PFSK-1 (cell line): ENCODE results near the gene ENO4.

ENCODE experiments used
- FOXP2 ChIP-seq: optimal IDR thresholded peaks from 2 replicates; pipeline ENCODE3; 2011; ENCODE audit warnings: borderline replicate concordance, control low read depth, inconsistent platforms; ENCODE audit not compliant: insufficient read depth; ENCODE audit errors: extremely low read length, extremely low read depth
- POLR2AphosphoS5 ChIP-seq: IDR thresholded peaks from 2 replicates; pipeline ENCODE4 v1.6.1; 2012; ENCODE audit warnings: low read depth, mild to moderate bottlenecking, control low read depth, low read length, moderate library complexity
- REST ChIP-seq, 2 experiments: IDR thresholded peaks; 2 replicates each; pipeline versions ENCODE4 v1.6.1 to v1.8.0; 2011 to 2012; ENCODE audit warnings: low read depth in 2 of 2, low read length in 2 of 2, control low read depth in 1 of 2, inconsistent platforms in 1 of 2, mild to moderate bottlenecking in 1 of 2, moderate library complexity in 1 of 2; ENCODE audit not compliant: insufficient read depth in 1 of 2
- SIN3A ChIP-seq: IDR thresholded peaks from 2 replicates; pipeline ENCODE4 v1.6.1; 2012; ENCODE audit warnings: mild to moderate bottlenecking, low read length, moderate library complexity, borderline replicate concordance; ENCODE audit not compliant: insufficient read depth
- TAF1 ChIP-seq: IDR thresholded peaks from 2 replicates; pipeline ENCODE4 v1.6.1; 2012; ENCODE audit warnings: low read length, control low read depth, borderline replicate concordance; ENCODE audit not compliant: insufficient read depth

GRCh38 chr10:116809483-116810119 lies 39.7 kb upstream of the ENO4 start:
- TF ChIP-seq REST (IDR thresholded peaks at IDR 0.05; ENCODE audit: insufficient read depth in 1 of 2, low read depth in 2 of 2, low read length in 2 of 2): no peak
- TF ChIP-seq POLR2AphosphoS5: no peak
- TF ChIP-seq SIN3A: no peak
- TF ChIP-seq TAF1: no peak
- TF ChIP-seq FOXP2: no peak
